GM12864 (cell line): ENCODE results near the gene CEP70.
"Not testable (repeated sequence)": the region's sequence is repeated elsewhere in the genome, so short reads cannot be mapped to it uniquely, and the experiment has no call there.

Experiments used
- DNase-seq: peaks from one replicate; pipeline ENCODE4 v3.0.0-alpha.2; 2011; ENCODE audit warnings: low read depth
- H3K4me3 ChIP-seq: 2 replicates; pipeline ENCODE4 v1.5.1; 2011; ENCODE audit warnings: mild to moderate bottlenecking, low read depth, low read length, control low read depth
- TF ChIP-seq, protein P1 (sequence below): IDR thresholded peaks from 2 replicates; pipeline ENCODE4 v1.5.1; 2011; ENCODE audit warnings: low read depth, mild to moderate bottlenecking, moderate library complexity, low read length, control low read depth, inconsistent platforms; ENCODE audit errors: missing control alignments

The CEP70 gene

DNA sequence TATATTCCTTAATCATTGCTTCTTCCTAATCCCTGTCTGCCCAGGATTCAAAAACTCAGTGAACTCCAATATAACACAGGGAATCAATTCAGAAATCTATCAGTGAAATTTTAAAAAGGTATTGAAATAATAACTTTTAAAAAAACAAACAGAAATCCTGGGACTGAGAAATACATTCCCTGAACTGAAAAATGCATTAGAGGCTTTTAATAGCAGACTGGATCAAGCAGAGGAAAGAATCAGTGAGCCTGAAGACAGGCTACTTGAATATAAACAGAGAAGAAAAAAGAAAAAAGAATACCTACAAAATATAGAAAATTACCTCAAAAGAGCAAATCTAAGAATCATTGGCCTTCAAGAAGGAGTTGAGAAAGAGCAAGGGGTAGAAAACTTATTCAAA, 54.7 kb downstream of the CEP70 start:
- no peak overlapping the region for H3K4me3 ChIP-seq
- TF ChIP-seq, protein P1, sequence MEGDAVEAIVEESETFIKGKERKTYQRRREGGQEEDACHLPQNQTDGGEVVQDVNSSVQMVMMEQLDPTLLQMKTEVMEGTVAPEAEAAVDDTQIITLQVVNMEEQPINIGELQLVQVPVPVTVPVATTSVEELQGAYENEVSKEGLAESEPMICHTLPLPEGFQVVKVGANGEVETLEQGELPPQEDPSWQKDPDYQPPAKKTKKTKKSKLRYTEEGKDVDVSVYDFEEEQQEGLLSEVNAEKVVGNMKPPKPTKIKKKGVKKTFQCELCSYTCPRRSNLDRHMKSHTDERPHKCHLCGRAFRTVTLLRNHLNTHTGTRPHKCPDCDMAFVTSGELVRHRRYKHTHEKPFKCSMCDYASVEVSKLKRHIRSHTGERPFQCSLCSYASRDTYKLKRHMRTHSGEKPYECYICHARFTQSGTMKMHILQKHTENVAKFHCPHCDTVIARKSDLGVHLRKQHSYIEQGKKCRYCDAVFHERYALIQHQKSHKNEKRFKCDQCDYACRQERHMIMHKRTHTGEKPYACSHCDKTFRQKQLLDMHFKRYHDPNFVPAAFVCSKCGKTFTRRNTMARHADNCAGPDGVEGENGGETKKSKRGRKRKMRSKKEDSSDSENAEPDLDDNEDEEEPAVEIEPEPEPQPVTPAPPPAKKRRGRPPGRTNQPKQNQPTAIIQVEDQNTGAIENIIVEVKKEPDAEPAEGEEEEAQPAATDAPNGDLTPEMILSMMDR = no peak
- no peak for DNase-seq

- H3K4me3 ChIP-seq, DNase-seq: not testable (repeated sequence)
Measured at GRCh38 chr3:138521445-138521844, 72.6 kb downstream of the CEP70 start.

GRCh38 chr3:138513090-138513843, 80.8 kb downstream of the CEP70 start:
- no peak for DNase-seq
- TF ChIP-seq, protein P1 = no peak
- H3K4me3 ChIP-seq = no peak overlapping the region

GRCh38 chr3:138511945-138512344, 82.1 kb downstream of the CEP70 start:
- no peak overlapping the region for H3K4me3 ChIP-seq
- TF ChIP-seq, protein P1 = no peak
- no peak for DNase-seq

- H3K4me3 ChIP-seq = no peak overlapping the region
- DNase-seq = no peak
- TF ChIP-seq, protein P1 = no peak
Measured at GRCh38 chr3:138509586-138509985, 84.5 kb downstream of the CEP70 start.

GRCh38 chr3:138507524-138507923, 86.5 kb downstream of the CEP70 start:
- no peak for DNase-seq
- H3K4me3 ChIP-seq = no peak overlapping the region
- TF ChIP-seq, protein P1 = no peak

- DNase-seq = no peak
- no peak overlapping the region for H3K4me3 ChIP-seq
- TF ChIP-seq, protein P1 = no peak
Measured at GRCh38 chr3:138498991-138499390, 95.1 kb downstream of the CEP70 start.
